A549 treated with dexamethasone at 1 μM for 4 hours (cell line): ENCODE measurements around the gene DGKA. TPM values are rescaled to one million over a fixed set of nuclear protein-coding genes. Genes with fewer than 3 reads are reported as not detected.

Experiments used
- total RNA-seq: library from RNA; stranded (reverse); fragments of 200-300 nt; extraction: Qiagen RNA extraction; gene quantifications from 5 replicates; pipeline ENCODE4 v1.2.3, GENCODE V29; 2022

DGKA gene
- total RNA-seq, result 16.0 to 20.2 TPM (median 19.4 TPM) in 5 replicates

GRCh38 chr12:55930771-55931316, at the start of gene DGKA:
TSS of gene DGKA (plus strand) at chr12:55931162. CDS start at chr12:55936504, 5,342 bp downstream.

DNA sequence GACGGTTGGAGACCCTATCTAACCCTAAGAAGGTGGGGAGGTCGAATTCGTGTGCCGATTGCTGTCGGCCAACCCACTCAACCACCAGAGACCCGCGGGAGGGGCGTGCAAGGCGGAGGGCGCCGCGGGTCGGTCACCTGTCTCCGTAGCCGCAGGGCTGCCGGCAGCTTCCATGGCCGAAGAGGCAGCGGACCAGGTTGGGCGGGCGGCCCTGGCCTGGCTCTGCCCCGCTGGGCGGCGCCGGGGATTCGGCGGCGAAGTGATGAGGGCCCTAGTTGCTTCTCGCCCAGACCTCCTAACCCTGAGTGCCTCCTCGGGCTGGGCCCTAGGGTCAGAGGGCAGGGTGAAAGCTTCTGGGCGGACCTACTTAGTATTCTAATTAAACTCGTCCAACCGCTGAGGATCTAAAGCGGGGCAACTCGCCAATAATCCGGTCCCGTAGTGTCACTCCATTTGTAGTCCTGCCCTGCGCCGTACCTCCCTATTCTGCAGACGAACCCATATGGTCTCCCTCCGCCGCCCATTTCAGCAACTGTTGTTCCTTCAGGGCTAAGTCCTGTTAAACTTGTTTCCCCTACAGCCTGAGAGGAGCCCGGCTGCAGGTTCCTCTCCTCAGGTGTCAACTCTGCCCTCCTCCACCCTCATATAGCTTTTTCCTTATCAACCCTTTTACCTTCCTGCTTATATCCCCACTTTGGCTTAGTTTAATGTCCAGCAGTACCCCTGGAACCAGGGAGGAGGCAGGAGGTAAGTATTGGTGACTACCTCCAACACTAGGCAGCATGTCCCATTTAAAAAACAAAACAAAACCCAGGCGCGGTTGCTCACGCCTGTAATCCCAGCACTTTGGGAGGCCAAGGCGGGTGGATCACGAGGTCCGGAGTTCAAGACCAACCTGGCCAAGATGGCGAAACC, 3.1 kb upstream of the DGKA start, which contains the start of gene PYM1:
Gene PYM1 (minus strand): TSS at position 307 of the 915 bp plus-strand sequence. CDS start 133 bp downstream, at position 174.

DNA sequence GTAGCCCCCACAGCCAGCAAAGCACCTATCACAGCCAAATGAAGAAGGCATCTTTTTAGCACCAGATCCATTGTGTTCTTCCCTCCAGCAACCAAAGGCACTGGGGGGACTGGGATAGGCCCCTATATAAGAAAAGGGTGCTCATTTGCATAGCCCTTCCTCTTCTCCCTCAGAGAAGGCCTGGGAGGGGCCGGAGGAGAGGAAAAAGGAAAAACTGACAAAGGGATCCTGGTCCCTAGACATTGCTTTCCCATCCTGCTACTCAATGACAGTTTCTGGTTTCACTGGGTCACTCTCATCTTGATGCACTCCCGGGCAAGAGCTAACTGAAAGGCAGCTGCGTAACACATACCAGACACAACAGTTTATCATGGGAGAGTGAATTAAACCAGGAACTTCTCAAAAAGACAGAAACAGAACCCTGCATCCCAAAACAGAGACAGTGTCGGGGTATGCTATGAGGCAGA, 35.0 kb downstream of the DGKA start, which contains the start of gene PMEL:
Gene PMEL (minus strand): TSS at position 102 of the 467 bp plus-strand sequence. CDS start 31 bp downstream, at position 71.

GRCh38 chr12:55966408-55967281, 35.7 kb downstream of the DGKA start, which contains the start of gene CDK2:
TSS of gene CDK2 (plus strand) at chr12:55966830. CDS start at chr12:55967009, 179 bp downstream.

GRCh38 chr12:55973599-55974307, 42.8 kb downstream of the DGKA start, which contains the start of gene RAB5B:
TSS of gene RAB5B (plus strand) at chr12:55974078. CDS start at chr12:55986961, 12,883 bp downstream.

DNA sequence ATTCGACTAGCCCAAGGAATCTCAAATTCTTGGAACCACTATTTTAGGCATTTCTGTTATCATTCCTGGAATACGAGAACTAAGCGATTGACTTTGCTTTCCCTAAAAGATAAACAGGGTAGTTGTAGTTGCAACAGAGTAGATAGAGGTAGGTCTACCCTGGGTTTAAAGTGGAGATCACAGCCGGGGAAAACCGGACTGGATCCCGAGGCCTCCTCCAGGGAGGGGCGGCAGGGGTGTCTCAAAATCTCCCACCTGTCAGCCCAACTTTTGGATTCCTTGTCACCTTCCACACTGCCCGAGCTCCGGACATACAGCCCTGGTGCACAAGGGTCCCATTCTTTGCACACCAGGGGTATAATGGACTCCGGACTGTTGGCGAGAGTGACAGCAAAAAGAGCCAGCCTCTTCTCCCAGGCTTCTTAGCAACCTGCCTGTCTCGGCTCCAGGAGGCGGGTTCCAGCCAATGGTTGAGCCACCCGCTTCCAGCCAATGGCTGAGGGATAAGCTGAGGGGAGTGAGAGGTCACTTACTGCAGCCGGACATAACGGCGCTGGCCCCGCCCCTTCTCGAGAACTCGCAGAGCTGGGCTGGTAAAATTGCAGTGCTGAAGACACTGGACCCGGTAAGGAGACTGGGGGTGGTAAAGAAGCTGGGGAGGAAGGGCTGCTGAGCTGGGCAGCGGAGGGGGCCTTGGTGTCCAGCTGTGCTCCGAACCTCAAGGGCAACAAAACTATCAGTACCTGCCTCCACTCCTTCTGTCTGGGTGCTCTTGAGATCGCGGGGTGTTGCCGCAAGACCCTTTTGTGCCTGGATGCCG, 66.0 kb downstream of the DGKA start, which contains the start of gene SUOX:
Gene SUOX (plus strand): TSS at position 562 of the 820 bp plus-strand sequence. CDS start 4,946 bp downstream, outside the sequence.

Other genes with a start within 250 kb of the DGKA start
- 0.90 to 1.4 TPM (median 0.98 TPM) in 5 replicates for gene ITGA7, start 223.3 kb upstream of the DGKA start, total RNA-seq
- gene BLOC1S1, start 215.1 kb upstream of the DGKA start, total RNA-seq, result 120 to 133 TPM (median 131 TPM) in 5 replicates
- gene RDH5, start 210.8 kb upstream of the DGKA start, total RNA-seq, result 2.1 to 2.8 TPM (median 2.4 TPM) in 5 replicates
- gene CD63, start 202.2 kb upstream of the DGKA start, total RNA-seq, result 655 to 723 TPM (median 684 TPM) in 5 replicates
- gene GDF11, start 188.0 kb upstream of the DGKA start, total RNA-seq, result 2.3 to 4.4 TPM (median 3.9 TPM) in 5 replicates
- gene SARNP, start 113.4 kb upstream of the DGKA start, total RNA-seq, result 84.0 to 146 TPM (median 85.8 TPM) in 5 replicates
- gene ORMDL2, start 113.1 kb upstream of the DGKA start, total RNA-seq, result 79.6 to 103 TPM (median 94.6 TPM) in 5 replicates
- gene DNAJC14, start 101.6 kb upstream of the DGKA start, total RNA-seq, result 20.7 to 28.0 TPM (median 25.9 TPM) in 5 replicates
- gene MMP19, start 88.2 kb upstream of the DGKA start, total RNA-seq, result 0.29 to 0.45 TPM (median 0.32 TPM) in 5 replicates
- gene PYM1, start 3.3 kb upstream of the DGKA start, total RNA-seq, result 38.8 to 45.9 TPM (median 41.1 TPM) in 5 replicates
- gene PMEL, start 34.9 kb downstream of the DGKA start, total RNA-seq, result 0.53 to 1.1 TPM (median 0.67 TPM) in 5 replicates
- gene CDK2, start 35.7 kb downstream of the DGKA start, total RNA-seq, result 47.2 to 60.1 TPM (median 52.4 TPM) in 5 replicates
- gene RAB5B, start 42.9 kb downstream of the DGKA start, total RNA-seq, result 28.1 to 38.0 TPM (median 35.9 TPM) in 5 replicates
- 7.2 to 9.5 TPM (median 8.0 TPM) in 5 replicates for gene SUOX, start 66.1 kb downstream of the DGKA start, total RNA-seq
- 2.3 to 2.9 TPM (median 2.8 TPM) in 5 replicates for gene IKZF4, start 89.9 kb downstream of the DGKA start, total RNA-seq
- 569 to 686 TPM (median 600 TPM) in 5 replicates for gene RPS26, start 110.8 kb downstream of the DGKA start, total RNA-seq
- 1.1 to 1.7 TPM (median 1.3 TPM) in 5 replicates for gene ERBB3, start 149.0 kb downstream of the DGKA start, total RNA-seq
- gene PA2G4, start 173.4 kb downstream of the DGKA start, total RNA-seq, result 310 to 332 TPM (median 329 TPM) in 5 replicates
- gene RPL41, start 185.5 kb downstream of the DGKA start, total RNA-seq, result 5,372 to 6,304 TPM (median 5,793 TPM) in 5 replicates
- gene ZC3H10, start 187.1 kb downstream of the DGKA start, total RNA-seq, result 2.5 to 3.5 TPM (median 3.1 TPM) in 5 replicates
- gene ESYT1, start 197.1 kb downstream of the DGKA start, total RNA-seq, result 56.5 to 75.8 TPM (median 72.7 TPM) in 5 replicates
- gene MYL6B, start 221.4 kb downstream of the DGKA start, total RNA-seq, result 68.1 to 83.2 TPM (median 73.8 TPM) in 5 replicates
- 2,040 to 3,443 TPM (median 2,154 TPM) in 5 replicates for gene MYL6, start 227.2 kb downstream of the DGKA start, total RNA-seq